HepG2 (cell line): ENCODE data around the gene SNX21. TPM values are rescaled to one million over a fixed set of nuclear protein-coding genes. Genes with fewer than 3 reads are reported as not detected.

Experiments used
- FOXA3 ChIP-seq: IDR thresholded peaks from 2 replicates; pipeline ENCODE4 v1.6.1; 2016; ENCODE audit warnings: missing genetic modification reagents, missing compliant biosample characterization
- GATAD2A ChIP-seq: IDR thresholded peaks from 2 replicates; pipeline ENCODE4 v1.6.1; 2016
- GFI1 ChIP-seq: sonication (generic); formaldehyde crosslinking; IDR thresholded peaks from 2 replicates; pipeline ENCODE4 v1.5.0; 2020; ENCODE audit warnings: missing genetic modification reagents, mild to moderate bottlenecking, borderline replicate concordance
- GPN1 ChIP-seq: sonication (generic); formaldehyde crosslinking; IDR thresholded peaks from 2 replicates; pipeline ENCODE4 v1.5.1; 2020; ENCODE audit warnings: missing genetic modification reagents, borderline replicate concordance
- KAT8 ChIP-seq: IDR thresholded peaks from 2 replicates; pipeline ENCODE4 v1.6.1; 2016; ENCODE audit warnings: missing genetic modification reagents, missing compliant biosample characterization
- MEF2D ChIP-seq: sonication (generic); formaldehyde crosslinking; IDR thresholded peaks from 2 replicates; pipeline ENCODE4 v1.5.1; 2020; ENCODE audit warnings: mild to moderate bottlenecking, missing genetic modification reagents
- MLLT10 ChIP-seq: sonication (generic); formaldehyde crosslinking; IDR thresholded peaks from 2 replicates; pipeline ENCODE4 v1.4.0; 2020; ENCODE audit warnings: missing genetic modification reagents
- MTA3 ChIP-seq: sonication (generic); formaldehyde crosslinking; IDR thresholded peaks from 2 replicates; pipeline ENCODE4 v1.4.0; 2020; ENCODE audit warnings: missing genetic modification reagents
- NFE2 ChIP-seq: sonication (generic); formaldehyde crosslinking; IDR thresholded peaks from 2 replicates; pipeline ENCODE4 v1.4.0; 2020; ENCODE audit warnings: missing genetic modification reagents
- RARA ChIP-seq: IDR thresholded peaks from 2 replicates; pipeline ENCODE4 v1.6.1; 2016; ENCODE audit warnings: missing genetic modification reagents, missing compliant biosample characterization
- STAT5B ChIP-seq: sonication (generic); formaldehyde crosslinking; IDR thresholded peaks from 2 replicates; pipeline ENCODE4 v1.4.0; 2020; ENCODE audit warnings: missing genetic modification reagents
- TGIF2 ChIP-seq: IDR thresholded peaks from 2 replicates; pipeline ENCODE4 v1.6.1; 2016; ENCODE audit warnings: control low read depth, missing compliant biosample characterization
- ZBTB8A ChIP-seq: sonication (generic); formaldehyde crosslinking; IDR thresholded peaks from 2 replicates; pipeline ENCODE4 v1.4.0; 2020; ENCODE audit warnings: mild to moderate bottlenecking, low read depth, missing genetic modification reagents, borderline replicate concordance
- ZNF225 ChIP-seq: sonication (generic); formaldehyde crosslinking; IDR thresholded peaks from 2 replicates; pipeline ENCODE4 v1.4.0; 2020; ENCODE audit warnings: mild to moderate bottlenecking, missing genetic modification reagents
- ZNF441 ChIP-seq: sonication (generic); formaldehyde crosslinking; IDR thresholded peaks from 2 replicates; pipeline ENCODE4 v1.7.0; 2021; ENCODE audit warnings: missing genetic modification reagents, borderline replicate concordance
- ZNF616 ChIP-seq: sonication (generic); formaldehyde crosslinking; IDR thresholded peaks from 2 replicates; pipeline ENCODE4 v1.5.0; 2020; ENCODE audit warnings: low read depth, mild to moderate bottlenecking, missing genetic modification reagents
- ZSCAN21 ChIP-seq: sonication (generic); formaldehyde crosslinking; IDR thresholded peaks from 2 replicates; pipeline ENCODE4 v1.8.0; 2022; ENCODE audit warnings: mild to moderate bottlenecking, missing genetic modification reagents, moderate library complexity, borderline replicate concordance
- polyA plus RNA-seq, 8 experiments: library from polyadenylated mRNA; depleted of rRNA in 3 of 8; stranded (reverse) in 7 of 8; unstranded in 1 of 8; fragments of >200 nt; fragmentation: Illumina TruSeq in 4 of 8; extraction: Trizol in 4 of 8; gene quantifications; 2 replicates each; pipeline versions ENCODE4 v1.2.1 to v1.2.3, GENCODE V29; 2011 to 2016; ENCODE audit warnings: low read depth in 4 of 8, missing spikeins in 1 of 8, mixed read lengths in 1 of 8; ENCODE audit not compliant: insufficient read depth in 1 of 8
- total RNA-seq, 5 experiments: library from RNA; depleted of rRNA; stranded (reverse); fragments of >200 nt; fragmentation: Illumina TruSeq; extraction: Trizol; gene quantifications; 2 replicates each; pipeline ENCODE4 v1.2.3, GENCODE V29; 2016; ENCODE audit warnings: low read depth in 1 of 5
- TF ChIP-seq, protein P1 (sequence below): sonication (generic); formaldehyde crosslinking; IDR thresholded peaks from 2 replicates; pipeline ENCODE4 v1.8.1; 2023; ENCODE audit warnings: mild to moderate bottlenecking, moderate library complexity, missing genetic modification reagents
- TF ChIP-seq, protein P2 (sequence below): sonication (generic); formaldehyde crosslinking; IDR thresholded peaks from 2 replicates; pipeline ENCODE4 v1.4.0; 2020; ENCODE audit warnings: missing genetic modification reagents
- TF ChIP-seq, protein P3 (sequence below): sonication (generic); formaldehyde crosslinking; IDR thresholded peaks from 2 replicates; pipeline ENCODE4 v1.8.0; 2022; ENCODE audit warnings: missing genetic modification reagents, mild to moderate bottlenecking, inconsistent platforms, borderline replicate concordance
- TF ChIP-seq, protein P4 (sequence below): sonication (generic); formaldehyde crosslinking; IDR thresholded peaks from 2 replicates; pipeline ENCODE4 v1.8.1; 2022; ENCODE audit warnings: mild to moderate bottlenecking, missing genetic modification reagents
- TF ChIP-seq, protein P5 (sequence below): sonication (generic); formaldehyde crosslinking; IDR thresholded peaks from 2 replicates; pipeline ENCODE4 v1.4.0; 2020; ENCODE audit warnings: mild to moderate bottlenecking, missing genetic modification reagents

The SNX21 gene
- total and polyA plus RNA-seq, 2 of the 13 experiments (the other 11 are each of a cell fraction or from before 2014, with no cell fraction given): 7.7 to 12.8 TPM

DNA sequence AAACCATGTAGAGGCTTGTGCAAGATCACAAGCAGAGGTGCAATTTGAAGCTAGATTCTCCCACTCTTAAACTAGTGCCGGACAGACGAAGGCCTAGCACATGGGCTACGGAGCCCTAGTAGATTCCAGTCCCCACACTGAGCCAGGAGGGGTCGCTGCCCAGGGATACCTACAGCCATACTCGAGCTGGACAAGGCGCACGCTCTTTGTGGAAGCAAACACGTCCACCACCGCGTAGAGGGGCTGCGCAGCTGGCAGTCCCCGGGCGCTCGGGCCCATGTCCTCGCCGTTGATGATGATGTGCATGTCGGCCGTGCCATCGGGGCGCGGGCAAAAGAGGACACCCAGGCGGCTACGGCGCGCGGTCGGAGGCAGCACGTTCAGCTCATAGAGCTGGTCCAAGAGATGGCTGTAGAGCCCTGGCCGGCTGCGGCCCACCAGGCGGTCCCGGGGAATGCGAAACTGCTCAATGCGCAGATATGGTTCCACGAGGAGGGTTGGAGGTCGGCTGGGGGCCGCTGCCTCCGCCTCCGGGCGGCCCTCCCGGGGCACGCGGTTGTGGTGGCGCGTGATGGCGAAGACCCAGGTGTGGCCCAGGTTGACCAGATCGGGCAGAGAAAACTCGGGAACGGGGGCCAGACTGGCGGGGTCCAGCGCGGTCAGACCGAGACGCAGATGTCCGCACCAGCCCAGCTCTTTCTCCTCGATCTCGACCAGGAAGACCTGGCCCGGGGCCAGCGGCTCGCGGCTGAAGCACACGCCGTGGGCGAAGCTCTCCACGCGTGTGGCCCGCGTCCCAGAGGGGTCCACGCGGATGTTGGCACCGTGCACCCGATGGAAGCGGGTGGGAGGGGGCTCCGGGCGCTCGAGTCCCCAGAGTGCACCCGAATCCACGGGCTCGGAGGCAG is 56.7 kb downstream of the SNX21 start (continued):
- TF ChIP-seq, protein P1, sequence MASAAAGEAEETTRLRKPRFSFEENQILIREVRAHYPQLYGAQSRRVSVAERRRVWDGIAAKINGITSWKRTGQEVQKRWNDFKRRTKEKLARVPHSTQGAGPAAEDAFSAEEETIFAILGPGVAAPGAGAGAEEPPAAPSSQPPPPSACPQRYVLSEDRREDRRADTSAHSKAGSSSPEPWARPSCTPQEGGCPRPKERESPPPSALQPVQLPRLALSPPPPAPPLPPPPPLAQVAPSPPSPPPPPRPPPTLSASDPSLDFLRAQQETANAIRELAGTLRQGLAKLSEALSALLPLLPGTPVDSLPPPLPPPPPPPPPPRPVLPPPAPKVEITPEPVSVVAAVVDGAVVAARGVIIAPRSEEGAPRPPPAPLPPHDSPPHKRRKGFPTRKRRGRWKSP (CRISPR knock-in tag): no peak; the same call in 1 of the 2 replicates
- TF ChIP-seq GATAD2A (CRISPR knock-in tag): peak; percentile 79
- TF ChIP-seq MLLT10: 0 out of 2 replicates have a peak, but pooled peaks have one; percentile 27
- peak; percentile 37 for TF ChIP-seq ZSCAN21 (CRISPR knock-in tag)
- peak; percentile 13; the same call in 1 of the 2 replicates for TF ChIP-seq GPN1 (CRISPR knock-in tag)
- TF ChIP-seq, protein P2, sequence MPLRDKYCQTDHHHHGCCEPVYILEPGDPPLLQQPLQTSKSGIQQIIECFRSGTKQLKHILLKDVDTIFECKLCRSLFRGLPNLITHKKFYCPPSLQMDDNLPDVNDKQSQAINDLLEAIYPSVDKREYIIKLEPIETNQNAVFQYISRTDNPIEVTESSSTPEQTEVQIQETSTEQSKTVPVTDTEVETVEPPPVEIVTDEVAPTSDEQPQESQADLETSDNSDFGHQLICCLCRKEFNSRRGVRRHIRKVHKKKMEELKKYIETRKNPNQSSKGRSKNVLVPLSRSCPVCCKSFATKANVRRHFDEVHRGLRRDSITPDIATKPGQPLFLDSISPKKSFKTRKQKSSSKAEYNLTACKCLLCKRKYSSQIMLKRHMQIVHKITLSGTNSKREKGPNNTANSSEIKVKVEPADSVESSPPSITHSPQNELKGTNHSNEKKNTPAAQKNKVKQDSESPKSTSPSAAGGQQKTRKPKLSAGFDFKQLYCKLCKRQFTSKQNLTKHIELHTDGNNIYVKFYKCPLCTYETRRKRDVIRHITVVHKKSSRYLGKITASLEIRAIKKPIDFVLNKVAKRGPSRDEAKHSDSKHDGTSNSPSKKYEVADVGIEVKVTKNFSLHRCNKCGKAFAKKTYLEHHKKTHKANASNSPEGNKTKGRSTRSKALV: no peak; the same call in 1 of the 2 replicates
- peak; percentile 36; the same call in 1 of the 2 replicates for TF ChIP-seq MEF2D (CRISPR knock-in tag)
- TF ChIP-seq ZNF616 (CRISPR knock-in tag): peak; percentile 55; the same call in 1 of the 2 replicates
- 0 out of 2 replicates have a peak, but pooled peaks have one; percentile 28 for TF ChIP-seq MTA3
- peak; percentile 67 for TF ChIP-seq RARA (CRISPR knock-in tag)
- peak; percentile 80; the same call in 1 of the 2 replicates for TF ChIP-seq ZNF441
- peak; percentile 55; the same call in 1 of the 2 replicates for TF ChIP-seq STAT5B
- TF ChIP-seq, protein P3, sequence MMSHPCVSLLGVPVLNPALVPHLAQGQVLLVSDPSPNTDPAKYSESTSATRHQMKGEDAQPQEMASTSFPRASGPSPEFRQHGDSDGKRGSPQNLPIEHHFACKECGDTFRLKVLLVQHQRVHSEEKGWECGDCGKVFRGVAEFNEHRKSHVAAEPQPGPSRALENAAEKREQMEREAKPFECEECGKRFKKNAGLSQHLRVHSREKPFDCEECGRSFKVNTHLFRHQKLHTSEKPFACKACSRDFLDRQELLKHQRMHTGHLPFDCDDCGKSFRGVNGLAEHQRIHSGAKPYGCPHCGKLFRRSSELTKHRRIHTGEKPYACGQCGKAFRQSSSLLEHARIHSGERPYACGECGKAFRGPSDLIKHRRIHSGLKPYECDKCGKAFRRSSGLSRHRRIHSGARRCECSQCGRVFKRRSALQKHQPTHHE: peak; percentile 82; the same call in 1 of the 2 replicates
- TF ChIP-seq GFI1 (CRISPR knock-in tag): no peak
- peak; percentile 22; the same call in 1 of the 2 replicates for TF ChIP-seq NFE2
- TF ChIP-seq ZNF225: no peak
- TF ChIP-seq, protein P4, sequence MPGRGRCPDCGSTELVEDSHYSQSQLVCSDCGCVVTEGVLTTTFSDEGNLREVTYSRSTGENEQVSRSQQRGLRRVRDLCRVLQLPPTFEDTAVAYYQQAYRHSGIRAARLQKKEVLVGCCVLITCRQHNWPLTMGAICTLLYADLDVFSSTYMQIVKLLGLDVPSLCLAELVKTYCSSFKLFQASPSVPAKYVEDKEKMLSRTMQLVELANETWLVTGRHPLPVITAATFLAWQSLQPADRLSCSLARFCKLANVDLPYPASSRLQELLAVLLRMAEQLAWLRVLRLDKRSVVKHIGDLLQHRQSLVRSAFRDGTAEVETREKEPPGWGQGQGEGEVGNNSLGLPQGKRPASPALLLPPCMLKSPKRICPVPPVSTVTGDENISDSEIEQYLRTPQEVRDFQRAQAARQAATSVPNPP: no peak; the same call in 1 of the 2 replicates
- TF ChIP-seq ZBTB8A (CRISPR knock-in tag): no peak
- peak; percentile 77 for TF ChIP-seq KAT8 (CRISPR knock-in tag)
- peak; percentile 78 for TF ChIP-seq TGIF2 (CRISPR knock-in tag)
- TF ChIP-seq, protein P5, sequence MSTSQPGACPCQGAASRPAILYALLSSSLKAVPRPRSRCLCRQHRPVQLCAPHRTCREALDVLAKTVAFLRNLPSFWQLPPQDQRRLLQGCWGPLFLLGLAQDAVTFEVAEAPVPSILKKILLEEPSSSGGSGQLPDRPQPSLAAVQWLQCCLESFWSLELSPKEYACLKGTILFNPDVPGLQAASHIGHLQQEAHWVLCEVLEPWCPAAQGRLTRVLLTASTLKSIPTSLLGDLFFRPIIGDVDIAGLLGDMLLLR (CRISPR knock-in tag): peak; percentile 94; the same call in 1 of the 2 replicates
- peak; percentile 62 for TF ChIP-seq FOXA3
